Breast epithelium (tissue), 4 donors: ENCODE measurements around the gene PML. TPM values are rescaled to one million over a fixed set of nuclear protein-coding genes. Genes with fewer than 3 reads are reported as not detected.

ENCODE experiments used
- DNase-seq, 2 donors: peaks; one replicate each; pipeline ENCODE4 v3.0.0-alpha.2; 2019; ENCODE audit warnings: low spot score in 2 of 2
- H3K27ac ChIP-seq, 2 donors: fragments of 200-600 bp; sonication (generic) in 1 of 2; one replicate each; pipeline ENCODE4 v1.5.1; 2016 to 2019; ENCODE audit warnings: mild to moderate bottlenecking in 1 of 2
- H3K27me3 ChIP-seq, 2 donors: fragments of 200-600 bp; sonication (generic) in 1 of 2; one replicate each; pipeline versions ENCODE4 v1.5.1 to v1.6.0; 2017 to 2019; ENCODE audit warnings: control low read depth in 1 of 2, mild to moderate bottlenecking in 1 of 2
- H3K36me3 ChIP-seq: fragments of 200-600 bp; one replicate; pipeline ENCODE4 v1.5.1; 2019
- H3K4me1 ChIP-seq, 2 donors: fragments of 200-600 bp; sonication (generic); one replicate each; pipeline ENCODE4 v1.5.1; 2016 to 2019; ENCODE audit warnings: control low read depth in 1 of 2
- H3K4me3 ChIP-seq, 3 donors: fragments of 200-600 bp; sonication (generic); 1 replicate in 2 of 3; 2 replicates in 1 of 3; pipeline ENCODE4 v1.5.1; 2016 to 2019; ENCODE audit warnings: mild to moderate bottlenecking in 3 of 3, moderate library complexity in 2 of 3
- H3K9me3 ChIP-seq, 2 donors: fragments of 200-600 bp; sonication (generic) in 1 of 2; one replicate each; pipeline ENCODE4 v1.5.1; 2016 to 2019; ENCODE audit warnings: control low read depth in 1 of 2
- CTCF ChIP-seq, 3 donors: fragments of 450-650 bp; IDR thresholded peaks; one replicate each; pipeline ENCODE4 v1.5.1; 2016 to 2017; ENCODE audit warnings: antibody characterized with exemption in 3 of 3, mild to moderate bottlenecking in 3 of 3, moderate library complexity in 3 of 3
- POLR2A ChIP-seq: fragments of 450-650 bp; IDR thresholded peaks from one replicate; pipeline ENCODE4 v1.6.1; 2016; ENCODE audit warnings: antibody characterized with exemption, mild to moderate bottlenecking, moderate library complexity
- POLR2AphosphoS5 ChIP-seq, 3 donors: sonication (generic); formaldehyde crosslinking; IDR thresholded peaks; one replicate each; pipeline ENCODE4 v1.6.1; 2017; ENCODE audit warnings: antibody characterized with exemption in 3 of 3
- intact Hi-C: fragments of 100-400 bp; cut with DNase I; formaldehyde crosslinking; loops from one replicate; pipeline ENCODE4 v1.15.1; 2023; ENCODE audit warnings: low total_unique reads
- total RNA-seq, 3 donors: library from RNA; depleted of rRNA; stranded (reverse); fragments of >200 nt; gene quantifications; one replicate each; pipeline ENCODE4 v1.1.0, GENCODE V29; 2016

PML gene
- total RNA-seq, 3 donors from 2014 or later, result 37.8 to 103 (median 49.8) TPM

GRCh38 chr15:73962433-73962832, 32.1 kb upstream of the PML start:
- DNase-seq, result no peak
- TF ChIP-seq POLR2A (no peak), POLR2AphosphoS5 (IDR thresholded peaks at IDR 0.05) (no peak), CTCF (IDR thresholded peaks at IDR 0.05) (no peak)
- no peaks in the 10 kb centered on the region for H3K9me3 ChIP-seq
- H3K4me1 ChIP-seq, result no peaks in the 10 kb centered on the region
- no peak overlapping the region for H3K27ac ChIP-seq
- H3K4me3 ChIP-seq, result no peak overlapping the region
- intact Hi-C loops, result no loop called here
- no peaks in the 10 kb centered on the region for H3K36me3 ChIP-seq
- H3K27me3 ChIP-seq, result no peaks in the 10 kb centered on the region

DNA sequence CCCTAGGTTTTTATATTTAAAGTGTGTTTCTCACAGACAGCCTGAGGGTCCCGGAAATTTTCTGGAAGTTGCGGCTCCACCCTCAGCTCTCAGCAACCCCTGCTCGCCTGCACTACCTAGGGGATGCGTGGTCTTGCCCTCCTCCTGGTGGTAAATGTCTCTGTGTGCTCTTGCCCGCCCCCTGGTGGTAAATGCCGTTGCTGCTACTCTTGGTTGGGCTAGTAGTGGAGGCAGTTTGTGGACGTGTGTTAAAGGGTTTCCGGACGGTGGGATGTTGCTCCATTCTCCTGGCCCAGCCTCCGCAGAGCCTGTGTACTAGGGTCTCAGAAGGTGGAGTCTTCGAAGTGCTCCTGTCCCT, 29.8 kb upstream of the PML start:
- intact Hi-C loops, result no loop called here
- no peaks in the 10 kb centered on the region for H3K36me3 ChIP-seq
- peak; percentile 67 to 76 for DNase-seq
- no peak for TF ChIP-seq POLR2A
- peak; percentile 85 to 87 (median 86) for TF ChIP-seq CTCF (IDR thresholded peaks at IDR 0.05)
- H3K4me1 ChIP-seq, result no peaks in the 10 kb centered on the region
- no peaks in the 10 kb centered on the region for H3K27me3 ChIP-seq
- no peaks in the 10 kb centered on the region for H3K9me3 ChIP-seq
- no peak overlapping the region for H3K27ac ChIP-seq
- no peak overlapping the region for H3K4me3 ChIP-seq

GRCh38 chr15:73965094-73965757, 29.3 kb upstream of the PML start:
- TF ChIP-seq POLR2AphosphoS5 (IDR thresholded peaks at IDR 0.05) (no peak), POLR2A (no peak), CTCF (IDR thresholded peaks at IDR 0.05) (no peak)
- no peaks in the 10 kb centered on the region for H3K36me3 ChIP-seq
- no peaks in the 10 kb centered on the region for H3K27me3 ChIP-seq
- H3K9me3 ChIP-seq, result no peaks in the 10 kb centered on the region
- intact Hi-C loops, result no loop called here
- H3K4me3 ChIP-seq, result no peak overlapping the region
- no peak overlapping the region for H3K27ac ChIP-seq
- H3K4me1 ChIP-seq, result no peaks in the 10 kb centered on the region
- DNase-seq, result no peak

DNA sequence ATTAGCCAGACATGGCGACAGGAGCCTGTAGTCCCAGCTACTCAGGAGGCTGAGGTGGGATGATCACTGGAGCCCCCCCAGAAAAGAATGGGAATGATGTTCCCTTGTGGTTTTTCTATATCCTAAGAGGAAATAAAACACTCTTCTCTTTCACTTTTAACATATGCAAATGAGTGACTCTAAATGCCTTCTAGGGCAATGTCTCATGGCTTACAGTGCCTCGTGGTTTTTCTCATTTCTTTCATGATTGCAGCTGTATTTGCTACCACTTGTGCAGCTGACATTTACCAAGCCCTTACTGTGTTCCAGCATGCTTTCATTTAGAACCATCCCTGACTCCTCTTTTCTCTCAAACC, 28.8 kb upstream of the PML start:
- TF ChIP-seq CTCF (IDR thresholded peaks at IDR 0.05) (no peak), POLR2AphosphoS5 (IDR thresholded peaks at IDR 0.05) (no peak), POLR2A (no peak)
- no peak for DNase-seq
- Histone ChIP-seq H3K27me3 (no peaks in the 10 kb centered on the region), H3K36me3 (no peaks in the 10 kb centered on the region), H3K4me1 (no peaks in the 10 kb centered on the region), H3K9me3 (no peaks in the 10 kb centered on the region), H3K4me3 (no peak overlapping the region), H3K27ac (no peak overlapping the region)
- intact Hi-C loops, result no loop called here

GRCh38 chr15:73968461-73968860, 26.1 kb upstream of the PML start:
- H3K4me3 ChIP-seq, result no peak overlapping the region
- intact Hi-C loops, result no loop called here
- H3K4me1 ChIP-seq, result no peaks in the 10 kb centered on the region
- DNase-seq, result no peak
- no peaks in the 10 kb centered on the region for H3K27me3 ChIP-seq
- no peak for TF ChIP-seq POLR2A
- TF ChIP-seq POLR2AphosphoS5 (IDR thresholded peaks at IDR 0.05), result no peak
- TF ChIP-seq CTCF (IDR thresholded peaks at IDR 0.05), result no peak
- H3K36me3 ChIP-seq, result no peaks in the 10 kb centered on the region
- no peaks in the 10 kb centered on the region for H3K9me3 ChIP-seq
- H3K27ac ChIP-seq, result no peak overlapping the region
